ENCODE data around the gene GABBR2. TPM values are rescaled to one million over a fixed set of nuclear protein-coding genes. Genes with fewer than 3 reads are reported as not detected.

GABBR2 gene
- total RNA-seq, 1 experiment from 2014 or later = not detected

DNA sequence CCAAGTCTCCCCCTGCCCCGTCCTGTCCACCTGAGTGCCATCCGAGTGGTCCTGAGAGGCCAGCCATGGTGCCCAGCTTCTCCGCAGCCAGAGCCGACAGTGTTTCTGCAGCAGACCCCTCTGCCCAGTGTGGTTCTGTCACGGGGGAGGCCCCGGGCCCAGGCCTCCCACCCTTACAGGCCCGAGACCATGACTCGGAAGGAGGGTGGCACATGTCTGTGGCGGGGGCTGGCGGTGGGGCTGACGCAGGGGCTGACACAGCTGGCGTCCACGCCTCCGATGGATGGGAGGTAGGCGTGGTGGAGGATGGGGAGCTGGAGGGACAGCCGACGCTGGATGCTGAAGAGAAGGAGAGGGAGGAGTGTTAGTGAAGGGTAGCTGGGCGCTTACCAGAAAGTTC, 418.3 kb downstream of the GABBR2 start:
- no peak overlapping the region for H3K27ac ChIP-seq (ENCODE audit: low read depth, low read length, poor library complexity, severe bottlenecking)
- H3K36me3 ChIP-seq (ENCODE audit: insufficient read depth, low read length, poor library complexity, severe bottlenecking) = no peaks in the 10 kb centered on the region
- H3K4me3 ChIP-seq (ENCODE audit: low read depth, low read length, poor library complexity, severe bottlenecking) = no peak overlapping the region
- peaks cover 5% of the 10 kb centered on the region for H3K27me3 ChIP-seq (replicated peaks; ENCODE audit: insufficient read depth, low read depth, low read length, poor library complexity)
- BruUV-seq (replicated peaks) = no TSS peak
- no peaks in the 10 kb centered on the region for H3K4me1 ChIP-seq (ENCODE audit: insufficient read depth, low read length, poor library complexity, severe bottlenecking)
- TF ChIP-seq, protein P1, sequence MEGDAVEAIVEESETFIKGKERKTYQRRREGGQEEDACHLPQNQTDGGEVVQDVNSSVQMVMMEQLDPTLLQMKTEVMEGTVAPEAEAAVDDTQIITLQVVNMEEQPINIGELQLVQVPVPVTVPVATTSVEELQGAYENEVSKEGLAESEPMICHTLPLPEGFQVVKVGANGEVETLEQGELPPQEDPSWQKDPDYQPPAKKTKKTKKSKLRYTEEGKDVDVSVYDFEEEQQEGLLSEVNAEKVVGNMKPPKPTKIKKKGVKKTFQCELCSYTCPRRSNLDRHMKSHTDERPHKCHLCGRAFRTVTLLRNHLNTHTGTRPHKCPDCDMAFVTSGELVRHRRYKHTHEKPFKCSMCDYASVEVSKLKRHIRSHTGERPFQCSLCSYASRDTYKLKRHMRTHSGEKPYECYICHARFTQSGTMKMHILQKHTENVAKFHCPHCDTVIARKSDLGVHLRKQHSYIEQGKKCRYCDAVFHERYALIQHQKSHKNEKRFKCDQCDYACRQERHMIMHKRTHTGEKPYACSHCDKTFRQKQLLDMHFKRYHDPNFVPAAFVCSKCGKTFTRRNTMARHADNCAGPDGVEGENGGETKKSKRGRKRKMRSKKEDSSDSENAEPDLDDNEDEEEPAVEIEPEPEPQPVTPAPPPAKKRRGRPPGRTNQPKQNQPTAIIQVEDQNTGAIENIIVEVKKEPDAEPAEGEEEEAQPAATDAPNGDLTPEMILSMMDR (conservative IDR thresholded peaks at IDR 0.05; ENCODE audit: low read depth, low read length) = no peak
- TF ChIP-seq EZH2 (IDR thresholded peaks at IDR 0.05; ENCODE audit: borderline replicate concordance, low read depth, low read length, poor library complexity, severe bottlenecking) = no peak
- no peak for DNase-seq (ENCODE audit: low spot score)
- POLR2A ChIA-PET (ENCODE audit: low non-redundant PET) = no interaction called here
- intact Hi-C loops (cut with micrococcal nuclease; ENCODE audit: unreplicated experiment) = no loop called here
- no peaks in the 10 kb centered on the region for H3K9me3 ChIP-seq (ENCODE audit: low read depth, low read length, poor library complexity, severe bottlenecking)
- CTCF ChIA-PET = no interaction called here

DNA sequence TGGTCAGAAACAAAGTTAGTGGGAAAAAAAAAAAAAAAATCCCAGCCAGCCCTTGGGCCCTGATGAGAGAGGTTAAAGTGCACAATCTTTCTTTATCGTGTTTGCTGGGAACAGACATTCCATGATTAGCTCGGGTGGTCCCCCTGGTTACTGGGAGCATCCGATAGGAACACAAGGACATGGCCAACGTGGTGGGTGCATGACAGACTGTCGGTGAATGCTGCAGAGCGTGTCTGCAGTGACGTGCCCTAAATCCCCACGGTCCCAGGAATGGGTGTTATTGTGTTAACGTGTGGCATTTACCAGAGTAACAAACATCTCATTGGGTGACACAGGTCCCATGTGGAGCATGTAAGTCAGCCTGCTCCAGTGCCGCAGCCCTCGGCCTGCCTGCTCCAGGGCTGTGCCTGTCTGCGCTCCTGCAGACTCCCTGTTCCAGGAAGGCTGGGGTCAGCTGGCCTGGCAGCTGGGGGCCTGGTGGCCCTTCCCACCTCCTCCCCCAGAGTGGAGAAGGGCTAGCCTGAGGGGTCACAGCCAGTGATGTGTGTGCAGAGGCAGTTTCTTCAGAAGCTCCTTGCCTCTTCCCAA, 419.0 kb downstream of the GABBR2 start:
- ChIA-PET CTCF (no interaction called here), POLR2A (ENCODE audit: low non-redundant PET) (no interaction called here)
- DNase-seq (ENCODE audit: low spot score) = no peak
- H3K4me1 ChIP-seq (ENCODE audit: insufficient read depth, low read length, poor library complexity, severe bottlenecking) = no peaks in the 10 kb centered on the region
- H3K27me3 ChIP-seq (replicated peaks; ENCODE audit: insufficient read depth, low read depth, low read length, poor library complexity) = peaks cover 5% of the 10 kb centered on the region
- no peak for TF ChIP-seq EZH2 (IDR thresholded peaks at IDR 0.05; ENCODE audit: borderline replicate concordance, low read depth, low read length, poor library complexity, severe bottlenecking)
- TF ChIP-seq, protein P1 (conservative IDR thresholded peaks at IDR 0.05; ENCODE audit: low read depth, low read length) = no peak
- no peaks in the 10 kb centered on the region for H3K9me3 ChIP-seq (ENCODE audit: low read depth, low read length, poor library complexity, severe bottlenecking)
- no peak overlapping the region for H3K27ac ChIP-seq (ENCODE audit: low read depth, low read length, poor library complexity, severe bottlenecking)
- intact Hi-C loops (cut with micrococcal nuclease; ENCODE audit: unreplicated experiment) = no loop called here
- no peak overlapping the region for H3K4me3 ChIP-seq (ENCODE audit: low read depth, low read length, poor library complexity, severe bottlenecking)
- BruUV-seq (replicated peaks) = no TSS peak
- no peaks in the 10 kb centered on the region for H3K36me3 ChIP-seq (ENCODE audit: insufficient read depth, low read length, poor library complexity, severe bottlenecking)

DNA sequence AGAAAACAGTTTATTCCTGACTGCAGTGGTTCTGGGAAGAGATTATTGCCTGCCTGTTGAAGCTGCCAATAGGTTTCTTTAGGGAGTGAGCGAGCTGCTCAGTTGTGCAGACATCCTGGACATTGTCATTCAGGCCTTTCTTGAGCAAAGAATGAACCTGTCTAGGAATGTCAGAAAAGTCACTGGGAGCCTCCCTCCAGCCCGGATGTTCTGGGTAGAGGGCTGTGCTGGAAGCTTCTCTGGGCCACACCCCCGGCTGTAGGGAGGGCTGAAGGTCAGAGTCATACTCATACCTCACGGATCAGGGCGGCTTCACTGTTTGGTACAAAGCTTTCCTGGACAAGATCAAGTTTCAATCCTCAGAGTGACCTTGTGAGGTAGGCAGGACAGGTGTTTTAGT, 419.9 kb downstream of the GABBR2 start:
- Histone ChIP-seq H3K4me3 (ENCODE audit: low read depth, low read length, poor library complexity, severe bottlenecking) (no peak overlapping the region), H3K36me3 (ENCODE audit: insufficient read depth, low read length, poor library complexity, severe bottlenecking) (no peaks in the 10 kb centered on the region), H3K27ac (ENCODE audit: low read depth, low read length, poor library complexity, severe bottlenecking) (no peak overlapping the region), H3K27me3 (replicated peaks; ENCODE audit: insufficient read depth, low read depth, low read length, poor library complexity) (peaks cover 4% of the 10 kb centered on the region), H3K9me3 (ENCODE audit: low read depth, low read length, poor library complexity, severe bottlenecking) (no peaks in the 10 kb centered on the region), H3K4me1 (ENCODE audit: insufficient read depth, low read length, poor library complexity, severe bottlenecking) (no peaks in the 10 kb centered on the region)
- TF ChIP-seq, protein P1 (conservative IDR thresholded peaks at IDR 0.05; ENCODE audit: low read depth, low read length) = no peak
- TF ChIP-seq EZH2 (IDR thresholded peaks at IDR 0.05; ENCODE audit: borderline replicate concordance, low read depth, low read length, poor library complexity, severe bottlenecking) = no peak
- BruUV-seq (replicated peaks) = no TSS peak
- intact Hi-C loops (cut with micrococcal nuclease; ENCODE audit: unreplicated experiment) = no loop called here
- POLR2A ChIA-PET (ENCODE audit: low non-redundant PET) = no interaction called here
- no peak for DNase-seq (ENCODE audit: low spot score)
- CTCF ChIA-PET = no interaction called here

Measured in A673 (cell line).